ENCODE data around the gene MTTP.

Gene MTTP

DNA sequence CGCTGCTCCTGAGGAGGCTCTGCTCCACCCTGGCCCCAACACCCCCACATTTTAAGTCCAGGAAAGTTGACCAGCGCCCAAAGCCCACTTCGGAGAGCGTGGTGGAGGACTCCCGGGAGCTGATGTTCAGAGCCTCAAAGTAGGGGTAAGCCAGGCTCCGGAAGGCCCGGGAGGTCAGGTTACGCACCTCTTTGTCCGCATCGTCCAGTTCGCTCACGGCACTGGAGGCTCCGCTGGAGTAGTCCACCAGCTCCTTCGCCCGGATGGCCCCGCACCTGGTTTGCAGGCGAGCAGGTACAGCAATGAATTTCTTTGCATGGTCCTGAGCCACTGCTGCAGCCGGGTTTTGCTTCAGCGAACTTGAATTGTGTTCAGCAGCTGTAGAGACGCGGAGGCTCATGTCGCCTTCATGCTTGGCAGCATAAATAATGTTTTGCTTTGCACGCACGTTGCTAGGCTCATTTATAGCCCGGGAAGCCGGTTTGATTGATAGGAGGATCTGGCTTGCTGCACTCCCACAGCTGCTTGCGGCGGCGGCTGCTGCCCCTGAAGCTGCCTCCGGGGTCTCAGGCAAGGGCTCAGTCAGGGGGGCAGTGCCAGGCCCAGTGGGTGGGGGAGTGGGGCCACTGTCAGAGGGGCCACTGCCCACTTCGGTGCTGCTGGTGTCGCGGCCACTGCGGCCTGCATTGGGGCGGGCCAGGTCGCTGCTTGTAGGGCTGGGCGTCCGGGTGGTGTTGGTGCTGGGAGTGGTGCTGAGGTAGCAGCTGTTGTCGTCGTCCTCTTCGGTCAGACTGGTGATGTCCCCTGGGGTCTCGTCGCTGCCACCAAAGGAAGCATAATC lies 78.2 kb downstream of the MTTP start:
- Histone ChIP-seq H3K9me3 (ENCODE audit: control insufficient read depth, insufficient read depth, low read length) (no peaks in the 10 kb centered on the region), H3K9ac (ENCODE audit: low read depth, low read length) (no peak overlapping the region), H3K4me3 (ENCODE audit: low read depth, low read length) (no peak overlapping the region), H3K4me1 (ENCODE audit: control insufficient read depth, insufficient read depth, low read length) (no peaks in the 10 kb centered on the region), H3K27me3 (ENCODE audit: control insufficient read depth, insufficient read depth, low read length) (no peaks in the 10 kb centered on the region), H3K27ac (ENCODE audit: low read depth, low read length) (no peak overlapping the region), H3K36me3 (ENCODE audit: control insufficient read depth, insufficient read depth, low read length) (no peaks in the 10 kb centered on the region)

DNA sequence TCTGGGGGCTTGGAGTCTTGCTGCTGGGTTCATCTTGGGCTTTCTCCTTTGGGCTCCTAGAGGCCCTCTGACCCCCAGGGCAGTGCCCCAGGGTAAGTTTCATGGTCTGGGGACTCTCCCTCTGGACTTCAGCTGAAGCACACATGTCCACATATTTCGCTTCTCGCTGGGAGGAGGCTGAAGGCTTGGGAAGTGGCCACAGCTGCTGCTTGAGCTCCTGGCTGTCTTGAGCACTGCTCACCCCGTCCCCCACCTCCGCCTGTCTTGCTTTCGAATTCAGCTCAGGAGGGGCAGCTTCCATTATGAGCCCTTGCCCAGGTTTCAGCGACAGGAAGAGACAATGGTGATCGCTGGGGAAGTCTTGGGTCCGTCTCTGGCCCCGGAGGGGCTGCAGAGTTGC lies 79.3 kb downstream of the MTTP start:
- no peaks in the 10 kb centered on the region for H3K9me3 ChIP-seq (ENCODE audit: control insufficient read depth, insufficient read depth, low read length)
- no peak overlapping the region for H3K9ac ChIP-seq (ENCODE audit: low read depth, low read length)
- no peaks in the 10 kb centered on the region for H3K27me3 ChIP-seq (ENCODE audit: control insufficient read depth, insufficient read depth, low read length)
- no peak overlapping the region for H3K4me3 ChIP-seq (ENCODE audit: low read depth, low read length)
- H3K36me3 ChIP-seq (ENCODE audit: control insufficient read depth, insufficient read depth, low read length), result no peaks in the 10 kb centered on the region
- H3K4me1 ChIP-seq (ENCODE audit: control insufficient read depth, insufficient read depth, low read length), result no peaks in the 10 kb centered on the region
- no peak overlapping the region for H3K27ac ChIP-seq (ENCODE audit: low read depth, low read length)

DNA sequence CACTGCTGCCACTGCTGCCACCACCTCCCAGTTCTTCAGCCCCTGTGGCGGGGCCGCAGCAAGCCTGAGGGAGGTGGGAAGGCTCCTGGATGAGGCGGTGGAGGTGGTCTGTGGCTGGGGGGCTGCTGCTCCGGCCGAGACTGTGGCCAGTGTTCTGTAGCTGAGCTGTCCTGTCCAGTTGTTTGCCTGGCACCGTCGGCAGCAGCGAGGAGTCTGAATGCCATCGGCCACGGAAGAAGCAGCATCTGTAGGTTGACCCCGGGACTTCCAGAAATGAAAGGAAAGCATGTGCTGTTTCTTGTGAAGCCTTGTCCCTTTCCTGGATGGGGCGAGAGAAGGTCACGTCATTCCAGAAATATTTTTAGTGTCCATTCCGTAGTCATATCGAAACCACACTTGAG lies 79.7 kb downstream of the MTTP start:
- Histone ChIP-seq H3K9ac (ENCODE audit: low read depth, low read length) (no peak overlapping the region), H3K27me3 (ENCODE audit: control insufficient read depth, insufficient read depth, low read length) (no peaks in the 10 kb centered on the region), H3K27ac (ENCODE audit: low read depth, low read length) (no peak overlapping the region), H3K4me3 (ENCODE audit: low read depth, low read length) (no peak overlapping the region), H3K9me3 (ENCODE audit: control insufficient read depth, insufficient read depth, low read length) (no peaks in the 10 kb centered on the region), H3K4me1 (ENCODE audit: control insufficient read depth, insufficient read depth, low read length) (no peaks in the 10 kb centered on the region), H3K36me3 (ENCODE audit: control insufficient read depth, insufficient read depth, low read length) (no peaks in the 10 kb centered on the region)

DNA sequence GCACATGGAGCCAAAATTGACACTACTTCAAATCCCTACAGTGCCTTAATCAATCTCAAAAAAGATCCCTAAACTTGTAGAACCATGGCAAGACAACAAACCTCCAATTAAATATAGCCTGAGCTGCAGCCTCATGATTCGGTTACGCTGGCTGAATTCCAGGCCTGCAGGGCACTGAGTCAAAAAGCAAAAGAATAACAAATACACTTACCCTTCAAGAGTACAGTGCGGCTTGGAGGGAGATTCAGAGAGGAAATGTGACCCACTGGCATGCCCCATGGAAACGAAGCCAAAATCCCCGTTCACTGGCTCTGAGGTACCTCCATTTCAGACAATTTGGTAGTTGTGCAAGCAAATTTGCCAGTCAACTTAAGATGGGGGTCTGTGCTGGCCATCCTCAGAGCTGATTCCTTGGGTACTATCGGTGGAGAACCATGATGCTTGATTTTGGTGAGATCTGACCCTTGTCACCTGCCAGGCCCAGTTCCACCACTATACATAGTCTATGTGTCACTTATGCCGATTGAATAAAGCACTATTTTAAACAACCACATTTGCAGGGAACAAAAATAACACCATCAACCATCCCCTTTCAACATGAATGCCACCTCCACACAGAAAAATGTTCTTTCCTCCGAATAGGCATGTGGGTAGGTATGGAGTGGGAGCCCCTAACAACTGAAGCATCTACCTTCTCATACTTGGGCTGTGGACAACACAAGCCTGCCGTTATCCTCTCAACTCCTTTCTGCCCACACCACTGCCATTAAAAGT lies 80.9 kb downstream of the MTTP start:
- Histone ChIP-seq H3K4me3 (ENCODE audit: low read depth, low read length) (no peak overlapping the region), H3K27ac (ENCODE audit: low read depth, low read length) (no peak overlapping the region)

DNA sequence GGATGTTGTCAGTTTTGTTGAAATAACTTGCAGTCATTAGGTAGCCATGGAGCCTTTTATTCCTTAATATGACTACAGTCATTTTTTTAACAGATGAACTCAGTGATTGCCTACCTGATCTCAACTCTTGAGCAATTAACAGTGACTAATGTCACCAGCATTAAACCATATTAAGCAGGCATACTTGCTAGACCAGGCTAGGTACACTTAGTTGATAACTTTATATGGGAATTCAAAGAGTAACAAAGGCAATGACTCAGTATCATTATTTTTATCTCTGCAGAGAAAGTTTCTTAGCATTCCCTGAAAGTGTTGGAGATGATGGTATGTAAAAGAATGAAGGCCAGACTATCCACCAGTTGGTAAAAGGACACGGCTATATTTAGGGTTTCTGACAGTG lies 83.2 kb downstream of the MTTP start, which contains the start of gene C4orf54:
Gene C4orf54, minus strand, starts transcription at position 31 of the 400 bp plus-strand sequence. CDS start 3,180 bp downstream, outside the sequence.
- Histone ChIP-seq H3K4me1 (ENCODE audit: control insufficient read depth, insufficient read depth, low read length) (no peaks in the 10 kb centered on the region), H3K27me3 (ENCODE audit: control insufficient read depth, insufficient read depth, low read length) (no peaks in the 10 kb centered on the region), H3K36me3 (ENCODE audit: control insufficient read depth, insufficient read depth, low read length) (no peaks in the 10 kb centered on the region), H3K9me3 (ENCODE audit: control insufficient read depth, insufficient read depth, low read length) (no peaks in the 10 kb centered on the region), H3K4me3 (ENCODE audit: low read depth, low read length) (no peak within 1 kb of the TSS), H3K27ac (ENCODE audit: low read depth, low read length) (no peak within 1 kb of the TSS), H3K9ac (ENCODE audit: low read depth, low read length) (no peak within 1 kb of the TSS)

More for the DNA sequence above, 80.9 kb downstream of the MTTP start:
- Histone ChIP-seq H3K4me1 (ENCODE audit: control insufficient read depth, insufficient read depth, low read length) (no peaks in the 10 kb centered on the region), H3K9me3 (ENCODE audit: control insufficient read depth, insufficient read depth, low read length) (no peaks in the 10 kb centered on the region), H3K36me3 (ENCODE audit: control insufficient read depth, insufficient read depth, low read length) (no peaks in the 10 kb centered on the region), H3K9ac (ENCODE audit: low read depth, low read length) (no peak overlapping the region), H3K27me3 (ENCODE audit: control insufficient read depth, insufficient read depth, low read length) (no peaks in the 10 kb centered on the region)

DNA sequence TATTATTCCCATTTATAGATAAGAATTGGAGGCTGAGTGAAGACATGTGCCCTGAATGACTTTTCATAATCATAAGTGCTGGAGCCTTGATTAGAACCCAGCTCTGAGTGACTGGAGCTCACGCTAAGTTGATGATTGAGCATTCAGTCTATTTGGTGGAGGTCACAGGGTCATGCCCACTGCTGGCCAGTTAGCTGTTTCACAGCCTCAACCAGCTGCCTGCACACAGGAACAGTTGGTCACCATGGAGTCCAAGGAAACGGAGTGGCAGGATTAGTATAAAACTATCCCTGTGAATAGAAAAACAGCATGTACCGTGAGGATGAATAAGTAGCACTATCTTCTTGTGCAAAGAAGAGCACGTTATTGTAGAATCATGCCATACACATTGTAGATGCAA lies 84.0 kb downstream of the MTTP start:
- Histone ChIP-seq H3K4me1 (ENCODE audit: control insufficient read depth, insufficient read depth, low read length) (no peaks in the 10 kb centered on the region), H3K9ac (ENCODE audit: low read depth, low read length) (no peak overlapping the region), H3K27ac (ENCODE audit: low read depth, low read length) (no peak overlapping the region)

DNA sequence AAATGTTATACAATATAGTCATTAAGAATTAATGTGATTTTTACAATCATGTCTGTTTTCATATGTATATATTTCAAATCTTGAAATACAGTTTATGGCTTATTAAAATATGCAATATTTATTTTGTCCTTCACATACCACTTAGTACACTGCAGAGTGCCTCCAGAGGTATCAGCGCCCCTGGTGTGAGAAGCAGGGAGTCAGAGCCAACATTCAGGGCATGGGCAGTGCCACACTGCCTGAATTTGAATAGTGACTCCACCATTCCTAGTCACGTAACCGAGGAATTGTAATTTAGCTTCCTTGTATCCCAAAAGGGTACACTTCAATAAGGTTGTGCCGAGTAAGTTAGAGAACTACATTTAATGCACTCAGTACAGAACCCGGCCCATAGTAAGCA lies 87.3 kb downstream of the MTTP start:
- no peaks in the 10 kb centered on the region for H3K36me3 ChIP-seq (ENCODE audit: control insufficient read depth, insufficient read depth, low read length)
- H3K9ac ChIP-seq (ENCODE audit: low read depth, low read length), result no peak overlapping the region
- H3K4me3 ChIP-seq (ENCODE audit: low read depth, low read length), result no peak overlapping the region
- no peaks in the 10 kb centered on the region for H3K27me3 ChIP-seq (ENCODE audit: control insufficient read depth, insufficient read depth, low read length)
- H3K4me1 ChIP-seq (ENCODE audit: control insufficient read depth, insufficient read depth, low read length), result no peaks in the 10 kb centered on the region
- no peak overlapping the region for H3K27ac ChIP-seq (ENCODE audit: low read depth, low read length)
- no peaks in the 10 kb centered on the region for H3K9me3 ChIP-seq (ENCODE audit: control insufficient read depth, insufficient read depth, low read length)

More for the DNA sequence above, 84.0 kb downstream of the MTTP start:
- no peak overlapping the region for H3K4me3 ChIP-seq (ENCODE audit: low read depth, low read length)
- H3K36me3 ChIP-seq (ENCODE audit: control insufficient read depth, insufficient read depth, low read length), result no peaks in the 10 kb centered on the region
- H3K27me3 ChIP-seq (ENCODE audit: control insufficient read depth, insufficient read depth, low read length), result no peaks in the 10 kb centered on the region
- H3K9me3 ChIP-seq (ENCODE audit: control insufficient read depth, insufficient read depth, low read length), result no peaks in the 10 kb centered on the region

DNA sequence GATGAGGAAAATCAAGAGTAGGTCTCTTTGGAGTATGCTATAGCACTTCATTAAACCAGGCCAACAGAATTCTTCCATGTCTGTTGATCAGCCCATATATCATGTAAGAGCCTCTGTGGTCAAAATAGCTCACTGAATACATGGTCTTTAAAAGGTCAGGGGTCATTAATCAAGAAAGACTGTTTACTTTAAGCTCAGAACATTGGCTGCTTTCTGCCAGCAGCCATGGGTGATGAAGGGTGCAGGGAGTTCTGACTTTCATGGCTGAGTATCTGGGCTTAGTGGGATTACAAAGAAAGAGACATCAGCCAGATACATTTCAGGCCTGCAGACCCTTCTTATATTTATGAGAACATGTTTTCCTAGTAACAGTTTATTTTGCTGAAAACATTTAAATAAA lies 90.1 kb downstream of the MTTP start:
- no peaks in the 10 kb centered on the region for H3K4me1 ChIP-seq (ENCODE audit: control insufficient read depth, insufficient read depth, low read length)
- H3K27ac ChIP-seq (ENCODE audit: low read depth, low read length), result no peak overlapping the region
- H3K9me3 ChIP-seq (ENCODE audit: control insufficient read depth, insufficient read depth, low read length), result no peaks in the 10 kb centered on the region
- H3K36me3 ChIP-seq (ENCODE audit: control insufficient read depth, insufficient read depth, low read length), result no peaks in the 10 kb centered on the region
- no peak overlapping the region for H3K4me3 ChIP-seq (ENCODE audit: low read depth, low read length)
- H3K27me3 ChIP-seq (ENCODE audit: control insufficient read depth, insufficient read depth, low read length), result no peaks in the 10 kb centered on the region
- H3K9ac ChIP-seq (ENCODE audit: low read depth, low read length), result no peak overlapping the region

DNA sequence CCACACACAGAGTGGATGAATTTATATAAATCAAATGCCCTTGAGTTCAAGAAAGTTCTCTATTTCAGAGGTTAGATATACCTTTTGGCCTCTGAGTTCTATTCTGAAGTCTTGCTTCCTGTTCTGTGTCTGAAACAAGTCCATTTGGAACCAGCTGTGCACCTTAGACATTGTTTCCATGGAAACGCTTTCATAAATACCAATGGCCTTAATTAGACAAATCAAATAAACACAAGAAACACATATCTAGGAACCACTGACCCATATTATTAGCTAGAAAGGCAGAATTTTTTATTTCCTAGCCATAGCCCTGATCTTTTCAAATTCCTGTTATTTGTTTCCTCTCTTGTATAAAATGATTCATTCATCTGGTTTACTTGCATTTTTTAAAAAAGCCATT lies 91.4 kb downstream of the MTTP start:
- Histone ChIP-seq H3K9ac (ENCODE audit: low read depth, low read length) (no peak overlapping the region), H3K27me3 (ENCODE audit: control insufficient read depth, insufficient read depth, low read length) (no peaks in the 10 kb centered on the region), H3K9me3 (ENCODE audit: control insufficient read depth, insufficient read depth, low read length) (no peaks in the 10 kb centered on the region), H3K36me3 (ENCODE audit: control insufficient read depth, insufficient read depth, low read length) (no peaks in the 10 kb centered on the region), H3K4me3 (ENCODE audit: low read depth, low read length) (no peak overlapping the region), H3K4me1 (ENCODE audit: control insufficient read depth, insufficient read depth, low read length) (no peaks in the 10 kb centered on the region), H3K27ac (ENCODE audit: low read depth, low read length) (no peak overlapping the region)

DNA sequence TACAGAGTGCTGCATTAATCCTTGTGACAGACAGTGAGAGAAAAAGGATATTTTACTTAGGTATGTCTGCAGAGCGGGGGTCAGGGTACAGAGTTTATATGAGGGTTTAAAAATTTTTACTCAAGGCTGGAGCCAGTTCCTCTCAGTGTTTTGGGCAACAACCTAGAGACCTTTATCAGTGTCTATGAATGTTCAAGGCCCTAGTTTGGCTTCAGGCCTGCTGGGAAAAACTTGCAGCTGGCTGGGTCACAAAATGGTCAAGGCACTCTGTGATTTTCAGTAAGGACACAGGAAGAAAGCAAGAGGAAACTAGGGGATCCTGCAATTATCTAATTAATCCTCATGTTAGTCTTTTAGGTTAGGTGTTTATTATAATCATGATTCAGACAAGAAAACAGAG lies 93.8 kb downstream of the MTTP start:
- Histone ChIP-seq H3K36me3 (ENCODE audit: control insufficient read depth, insufficient read depth, low read length) (no peaks in the 10 kb centered on the region), H3K27ac (ENCODE audit: low read depth, low read length) (no peak overlapping the region), H3K4me3 (ENCODE audit: low read depth, low read length) (no peak overlapping the region), H3K9me3 (ENCODE audit: control insufficient read depth, insufficient read depth, low read length) (no peaks in the 10 kb centered on the region), H3K9ac (ENCODE audit: low read depth, low read length) (no peak overlapping the region), H3K27me3 (ENCODE audit: control insufficient read depth, insufficient read depth, low read length) (no peaks in the 10 kb centered on the region), H3K4me1 (ENCODE audit: control insufficient read depth, insufficient read depth, low read length) (no peaks in the 10 kb centered on the region)

DNA sequence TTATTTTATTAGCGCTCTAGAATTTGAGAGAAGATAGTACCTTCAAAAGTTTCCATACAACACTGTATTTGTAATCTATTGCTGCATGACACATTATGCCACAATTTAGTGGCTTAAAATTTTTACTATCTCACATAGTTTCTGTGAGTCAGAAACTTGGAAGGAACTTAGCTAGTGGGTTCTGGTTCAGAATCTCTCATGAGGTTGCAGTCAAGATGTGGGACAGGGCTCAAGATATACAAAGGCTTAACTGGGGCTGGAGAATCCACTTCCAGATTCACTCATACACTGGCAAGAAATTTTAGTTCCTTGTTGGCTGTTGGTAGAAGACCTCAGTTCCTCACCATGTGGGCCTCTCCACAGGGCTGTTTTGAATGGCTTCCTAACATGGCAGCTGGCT lies 94.5 kb downstream of the MTTP start:
- Histone ChIP-seq H3K4me1 (ENCODE audit: control insufficient read depth, insufficient read depth, low read length) (no peaks in the 10 kb centered on the region), H3K9ac (ENCODE audit: low read depth, low read length) (no peak overlapping the region), H3K4me3 (ENCODE audit: low read depth, low read length) (no peak overlapping the region), H3K36me3 (ENCODE audit: control insufficient read depth, insufficient read depth, low read length) (no peaks in the 10 kb centered on the region), H3K27ac (ENCODE audit: low read depth, low read length) (no peak overlapping the region), H3K27me3 (ENCODE audit: control insufficient read depth, insufficient read depth, low read length) (no peaks in the 10 kb centered on the region), H3K9me3 (ENCODE audit: control insufficient read depth, insufficient read depth, low read length) (no peaks in the 10 kb centered on the region)

Data from HUES48 (cell line).